Measurements from ENCODE around the gene MSTN.
"Not testable (repeated sequence)": the region's sequence is repeated elsewhere in the genome, so short reads cannot be mapped to it uniquely, and the experiment has no call there.

MSTN gene

DNA sequence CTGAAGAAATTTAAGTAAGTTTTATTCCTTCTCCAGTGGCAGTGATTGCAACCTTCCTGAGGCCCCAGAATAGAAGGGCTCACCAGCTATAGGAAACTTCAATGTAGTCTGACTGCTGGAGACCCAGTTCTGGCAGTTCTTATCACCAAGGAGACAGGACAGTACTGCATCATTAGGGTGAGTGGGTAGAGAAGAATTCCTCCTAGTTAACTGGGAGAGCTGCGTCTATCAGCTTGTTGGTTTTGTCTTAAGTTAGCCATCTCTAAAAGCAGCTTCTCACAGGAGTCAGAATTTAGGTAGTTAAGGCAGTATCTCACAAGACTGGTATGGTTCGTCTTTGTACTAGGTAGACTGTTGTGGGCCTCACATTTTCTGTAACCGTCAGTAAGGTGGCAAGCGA lies 3.3 kb upstream of the MSTN start:
- no peak for DNase-seq

DNA sequence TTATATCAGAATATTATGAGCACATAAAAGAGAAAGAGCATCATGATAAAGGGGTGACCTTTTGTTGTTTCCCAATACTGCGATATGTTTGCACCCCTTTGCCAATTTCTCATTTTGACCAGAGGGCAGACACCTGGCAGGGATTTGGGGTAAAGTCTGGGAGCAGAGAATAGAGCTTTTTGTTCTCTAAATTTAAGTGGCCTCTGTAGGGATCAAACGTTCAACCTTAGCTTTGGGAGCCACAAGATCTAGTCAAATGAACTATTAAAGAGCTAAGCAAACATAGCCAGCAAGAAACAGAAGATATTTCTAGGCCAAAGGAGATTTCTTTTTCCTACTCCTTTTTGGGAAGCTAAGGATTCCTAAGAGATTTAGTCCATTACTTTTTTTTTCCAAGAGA lies 1.1 kb upstream of the MSTN start:
- DNase-seq = no peak

DNA sequence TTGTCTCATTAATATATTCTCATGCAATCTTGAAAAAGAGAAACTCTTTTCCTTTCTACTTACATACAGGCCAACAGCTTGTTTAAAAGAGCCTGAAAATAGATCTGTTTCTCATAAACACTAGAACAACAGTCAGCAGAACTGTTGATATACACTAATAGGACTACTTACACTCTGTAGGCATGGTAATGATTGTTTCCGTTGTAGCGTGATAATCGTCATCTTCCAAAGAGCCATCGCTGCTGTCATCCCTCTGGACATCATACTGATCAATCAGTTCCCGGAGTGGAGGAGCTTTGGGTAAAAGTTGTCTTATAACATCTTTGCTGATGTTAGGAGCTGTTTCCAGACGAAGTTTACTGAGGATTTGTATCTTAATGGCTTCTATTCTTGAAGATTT lies 476 bp downstream of the MSTN start:
- no peak for DNase-seq

DNA sequence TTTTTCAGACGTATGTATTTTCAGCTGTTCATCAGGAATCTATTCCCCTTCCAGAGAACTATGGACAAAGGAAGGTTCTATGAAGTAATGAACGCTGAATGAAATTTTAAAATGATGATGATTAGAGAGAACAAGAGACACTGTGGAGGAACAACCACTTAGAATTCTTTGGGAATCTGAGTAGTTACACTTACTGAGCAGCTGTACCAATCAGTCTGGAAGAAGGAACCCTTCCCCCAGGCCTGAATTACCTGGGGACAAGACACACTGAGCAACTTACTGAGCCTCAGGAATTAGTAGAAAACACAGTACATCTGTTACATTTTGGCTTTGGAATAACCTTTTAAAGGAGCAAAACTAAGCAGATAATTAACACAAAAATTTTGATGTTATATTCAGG lies 1.9 kb downstream of the MSTN start:
- DNase-seq = no peak

DNA sequence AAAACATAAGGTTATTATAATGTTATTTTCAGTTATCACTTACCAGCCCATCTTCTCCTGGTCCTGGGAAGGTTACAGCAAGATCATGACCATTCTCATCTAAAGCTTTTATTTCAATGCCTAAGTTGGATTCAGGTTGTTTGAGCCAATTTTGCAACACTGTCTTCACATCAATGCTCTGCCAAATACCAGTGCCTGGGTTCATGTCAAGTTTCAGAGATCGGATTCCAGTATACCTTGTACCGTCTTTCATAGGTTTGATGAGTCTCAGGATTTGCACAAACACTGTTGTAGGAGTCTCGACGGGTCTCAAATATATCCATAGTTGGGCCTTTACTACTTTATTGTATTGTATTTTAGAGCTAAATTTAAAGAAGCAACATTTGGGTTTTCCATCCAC lies 2.5 kb downstream of the MSTN start:
- no peak for DNase-seq

DNA sequence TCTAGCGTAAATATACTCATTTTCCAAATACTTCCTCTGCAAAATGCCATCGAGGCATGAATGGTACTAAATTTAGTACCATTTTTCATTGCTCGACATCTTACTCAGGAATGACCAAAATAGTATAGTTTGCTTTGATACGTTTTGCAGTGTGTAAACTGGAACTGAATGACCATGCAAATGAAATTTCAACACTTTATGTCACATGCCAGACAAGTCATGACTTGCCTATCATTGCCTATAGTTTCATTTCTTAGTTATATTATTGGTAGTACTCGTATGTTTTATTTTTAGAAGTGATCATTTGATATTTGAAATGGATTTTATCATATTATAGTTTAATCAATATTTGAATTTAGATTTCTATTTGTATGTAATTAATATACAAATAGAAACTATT lies 9.1 kb downstream of the MSTN start:
- no peak for DNase-seq

DNA sequence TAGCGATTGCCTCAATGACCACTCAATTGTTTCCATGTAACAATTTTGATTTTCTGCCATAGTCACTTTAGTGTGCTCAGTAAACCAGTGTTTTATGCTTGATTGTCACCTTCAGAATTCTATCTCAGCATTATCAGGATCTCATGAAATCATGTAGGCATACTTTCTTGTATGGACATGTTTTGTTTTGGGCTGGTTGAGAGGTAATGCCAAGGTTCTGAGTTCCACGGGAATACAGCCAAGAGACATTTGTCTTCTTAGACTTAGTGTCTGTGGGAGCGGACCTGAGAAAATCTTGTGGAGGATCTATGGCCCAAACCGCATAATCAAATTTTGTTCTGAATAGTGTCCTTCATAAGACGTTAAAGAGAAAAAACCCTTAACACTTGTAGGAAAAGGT lies 10.2 kb downstream of the MSTN start:
- no peak for DNase-seq

DNA sequence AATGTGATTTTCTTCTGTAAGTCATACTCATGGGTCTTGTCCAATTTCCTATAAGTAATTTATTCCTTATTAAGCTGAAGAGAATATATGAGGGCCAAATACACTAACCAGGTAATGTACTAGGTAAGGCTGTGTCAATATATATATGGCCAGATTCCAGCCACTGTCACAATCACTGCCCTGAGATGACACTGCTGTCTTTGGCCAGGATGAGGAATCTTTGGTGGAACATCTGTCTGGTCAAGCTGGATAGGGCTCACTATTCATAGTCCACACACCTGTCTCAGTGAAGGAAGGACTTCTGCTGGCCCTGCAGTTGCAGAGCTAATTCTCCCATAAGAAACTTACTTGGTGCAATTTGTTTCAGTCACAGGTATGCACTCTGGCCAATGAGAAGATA lies 11.3 kb downstream of the MSTN start:
- no peak for DNase-seq

DNA sequence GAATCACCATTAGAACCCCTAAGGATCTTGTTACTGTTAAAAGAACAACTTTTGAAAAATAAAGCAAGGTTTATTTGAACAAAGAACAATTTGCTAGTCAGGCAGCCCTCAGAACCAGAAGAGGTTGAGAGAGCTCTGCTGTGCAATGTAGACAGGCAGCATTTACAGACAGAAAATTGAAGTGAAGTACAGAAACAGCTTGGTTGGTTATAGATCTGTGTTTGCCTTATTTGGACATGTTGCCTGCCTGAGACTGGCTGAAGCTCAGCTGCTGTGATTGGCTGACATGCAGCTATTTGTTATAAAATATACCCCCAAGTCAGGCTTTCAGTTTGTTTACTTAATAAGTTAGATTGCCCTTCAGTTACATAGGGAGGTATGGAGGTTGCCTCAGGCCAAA lies 12.5 kb downstream of the MSTN start:
- DNase-seq = no peak

DNA sequence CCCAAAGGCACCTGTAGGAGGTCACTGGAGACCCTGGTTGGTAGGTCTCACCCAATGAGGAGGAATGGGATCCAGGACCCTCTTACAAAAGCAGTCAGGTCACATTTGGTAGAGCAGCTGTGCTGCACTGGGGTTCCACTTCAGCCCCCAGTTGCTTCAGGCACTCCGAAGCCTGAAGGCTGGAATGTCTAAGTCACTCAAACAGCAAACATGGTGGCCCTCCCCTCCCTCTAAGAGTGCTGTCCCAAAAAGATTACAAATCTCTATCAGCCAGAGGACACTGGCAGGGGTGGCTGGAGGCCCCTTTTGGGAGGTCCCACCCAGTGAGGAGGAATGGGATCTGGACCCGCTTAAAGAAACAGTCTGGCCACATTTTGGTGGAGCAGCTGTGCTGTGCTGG lies 17.7 kb downstream of the MSTN start:
- DNase-seq = no peak

DNA sequence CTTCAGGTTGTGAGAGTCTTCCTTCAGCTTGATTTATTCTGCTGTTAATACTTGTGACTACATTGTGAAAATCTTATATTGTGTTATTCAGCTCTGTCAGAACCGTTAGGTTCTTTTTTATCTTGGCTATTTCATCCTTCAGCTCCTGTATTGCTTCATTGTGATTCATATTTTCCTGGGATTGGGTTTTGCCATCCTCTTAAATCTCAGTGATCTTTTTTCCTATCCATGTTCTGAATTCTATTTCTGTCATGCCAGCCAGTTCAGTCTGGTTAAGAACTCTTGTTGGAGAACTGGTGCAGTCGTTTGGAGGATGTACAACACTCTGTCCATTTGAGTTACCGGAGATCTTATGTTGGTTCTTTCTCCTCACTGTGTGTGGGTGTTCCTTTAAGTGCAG lies 19.1 kb downstream of the MSTN start:
- no peak for DNase-seq

DNA sequence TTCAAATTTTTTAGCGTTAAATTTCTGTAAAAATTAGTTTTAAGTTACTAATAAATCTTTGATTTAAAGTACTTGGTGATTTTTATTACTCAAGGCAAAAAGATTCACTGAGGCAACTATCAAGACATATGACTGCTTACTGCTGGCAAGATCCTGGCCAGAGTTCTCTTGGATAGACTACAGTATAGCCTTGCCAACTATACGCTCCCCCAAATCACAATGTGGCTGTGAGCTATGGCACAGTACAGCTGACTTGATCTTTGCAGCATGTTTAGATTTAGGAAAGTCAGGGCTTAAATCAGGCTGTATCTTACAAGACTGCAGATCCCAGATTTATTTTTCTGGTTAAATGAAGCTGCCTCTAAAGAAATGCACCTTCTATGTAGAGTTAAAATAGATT lies 26.5 kb downstream of the MSTN start:
- no peak for DNase-seq

DNA sequence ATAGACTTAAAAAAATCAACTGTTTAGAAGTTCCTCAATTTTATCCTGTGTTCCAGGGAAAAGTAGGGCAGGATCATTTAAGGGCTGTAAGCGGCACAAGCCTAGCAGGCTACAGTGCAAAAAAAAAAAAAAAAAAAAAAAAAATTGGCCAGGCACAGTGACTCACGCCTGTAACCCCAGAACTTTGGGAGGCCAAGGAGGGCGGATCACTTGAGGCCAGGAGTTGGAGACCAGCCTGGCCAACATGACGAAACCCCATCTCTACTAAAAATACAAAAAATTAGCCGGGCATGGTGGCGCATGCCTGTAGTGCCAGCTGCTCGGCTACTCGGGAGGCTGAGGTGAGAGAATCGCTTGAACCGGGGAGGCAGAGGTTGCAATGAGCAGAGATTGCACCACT lies 28.1 kb downstream of the MSTN start:
- DNase-seq = not testable (repeated sequence)

DNA sequence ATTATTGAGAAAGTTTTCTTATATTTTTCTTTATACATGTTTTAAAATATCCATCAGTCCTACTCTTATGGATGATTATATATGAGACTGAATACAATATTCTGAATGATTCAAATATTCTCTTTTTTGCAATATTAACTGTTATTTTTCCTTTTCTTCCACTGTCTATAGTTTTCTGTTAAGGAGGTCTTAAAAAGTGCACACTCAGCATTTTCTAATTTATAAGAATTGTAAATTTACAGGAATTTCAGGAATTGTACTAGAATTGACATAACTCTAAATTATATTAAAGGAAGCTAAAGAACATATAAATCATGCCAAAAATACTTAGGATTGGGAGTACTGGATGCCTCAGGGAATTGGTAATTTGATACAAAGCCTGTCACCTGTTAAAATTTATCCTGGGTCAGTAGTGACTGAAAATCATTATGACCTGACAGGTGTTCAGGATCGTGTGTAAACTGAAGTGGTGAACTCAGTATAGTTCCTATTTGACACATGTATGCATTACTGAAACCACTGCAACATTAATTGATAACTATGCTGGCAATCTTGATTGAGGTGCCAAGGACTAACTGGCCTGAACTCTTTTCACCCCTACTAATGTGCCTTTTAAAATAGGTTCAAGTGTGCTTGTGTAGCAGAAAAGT lies 30.4 kb downstream of the MSTN start:
- DNase-seq = no peak

DNA sequence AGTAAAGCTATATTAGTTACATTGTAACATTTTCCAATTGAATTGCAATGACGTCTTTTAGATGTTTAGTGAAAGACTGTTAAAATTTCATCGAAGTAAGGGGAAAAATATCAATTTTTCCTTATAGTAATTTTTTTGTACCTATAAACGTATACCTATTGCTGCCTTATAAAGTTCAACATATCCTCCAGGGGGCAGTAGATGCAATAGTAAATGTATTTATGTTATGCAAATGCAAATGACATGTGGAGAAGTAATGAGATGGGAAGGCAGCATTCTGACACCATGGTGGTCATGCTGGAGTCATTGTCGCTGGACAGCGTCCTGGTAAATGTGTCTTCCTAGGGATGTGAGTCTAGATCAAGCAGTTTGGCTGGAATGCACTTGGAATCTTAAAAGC lies 38.7 kb downstream of the MSTN start:
- no peak for DNase-seq

DNA sequence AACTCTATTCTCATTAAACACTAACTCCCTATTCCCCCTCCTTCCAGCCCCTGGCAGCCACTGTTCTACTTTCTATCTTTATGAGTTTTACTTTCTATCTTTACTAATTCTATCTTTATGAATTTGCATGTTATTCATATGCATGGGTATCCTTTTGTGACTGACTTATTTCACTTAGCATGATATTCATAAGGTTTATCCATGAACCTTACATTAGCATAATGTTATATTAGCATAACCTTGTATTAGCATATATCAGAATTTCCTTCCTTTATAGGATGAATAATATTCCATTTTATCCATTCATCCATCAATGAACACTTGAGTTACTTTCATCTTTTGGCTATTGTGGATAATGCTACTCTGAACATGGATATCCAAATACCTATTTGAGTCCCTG lies 41.8 kb downstream of the MSTN start:
- DNase-seq = no peak

DNA sequence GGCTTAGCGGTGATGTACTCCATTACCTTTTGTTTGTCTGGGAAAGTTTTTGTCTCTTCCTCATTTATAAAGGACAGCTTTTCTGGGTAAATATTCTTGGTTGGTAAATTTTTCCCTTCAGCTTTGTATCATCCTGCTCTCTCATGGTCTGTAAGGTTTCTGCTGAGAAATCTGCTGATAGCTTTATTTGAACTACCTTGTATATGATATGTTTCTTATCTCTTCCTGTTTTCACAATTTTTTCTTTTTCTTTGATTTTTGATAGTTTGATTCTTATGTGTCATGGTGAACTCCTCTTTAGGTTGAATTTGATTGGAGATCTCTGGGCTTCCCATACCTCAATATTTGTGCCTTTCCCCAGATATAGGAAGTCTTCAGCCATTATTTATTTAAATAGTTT lies 44.7 kb downstream of the MSTN start:
- no peak for DNase-seq

DNA sequence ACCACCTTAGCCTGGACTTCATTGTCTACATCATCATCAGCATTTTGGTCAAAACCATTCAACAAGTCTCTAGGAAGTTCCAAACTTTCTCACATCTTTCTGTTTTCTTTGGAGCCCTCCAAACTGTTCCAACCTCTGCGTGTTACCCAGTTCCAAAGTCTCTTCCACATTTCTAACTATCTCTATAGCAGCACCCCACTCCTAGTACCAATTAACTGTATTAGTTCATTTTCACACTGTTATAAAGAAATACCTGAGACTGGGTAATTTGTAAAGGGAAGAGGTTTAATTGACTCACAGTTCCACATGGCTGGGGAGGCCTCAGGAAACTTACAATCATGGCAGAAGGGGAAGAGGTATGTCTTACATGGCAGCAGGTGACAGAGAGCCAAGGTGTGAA lies 46.6 kb downstream of the MSTN start:
- DNase-seq = not testable (repeated sequence)

Data from anterior cingulate cortex (tissue), 58 donors.